ENCODE results near the gene ALDH7A1.
"Not testable (repeated sequence)": the region's sequence is repeated elsewhere in the genome, so short reads cannot be mapped to it uniquely, and the experiment has no call there.

ALDH7A1 gene

GRCh38 chr5:126527892-126528291, 67.1 kb downstream of the ALDH7A1 start:
- no peak for DNase-seq

- no peak for DNase-seq
Observed at GRCh38 chr5:126527158-126527557, 67.9 kb downstream of the ALDH7A1 start.

GRCh38 chr5:126526493-126526892, 68.5 kb downstream of the ALDH7A1 start:
- DNase-seq: no peak

GRCh38 chr5:126525630-126526245, 69.3 kb downstream of the ALDH7A1 start:
- DNase-seq: no peak

GRCh38 chr5:126523818-126524510, 71.1 kb downstream of the ALDH7A1 start:
- no peak for DNase-seq

- DNase-seq: no peak
Observed at GRCh38 chr5:126521130-126521529, 73.9 kb downstream of the ALDH7A1 start.

- DNase-seq: no peak
Observed at GRCh38 chr5:126520593-126520953, 74.4 kb downstream of the ALDH7A1 start.

GRCh38 chr5:126519637-126520592, 75.1 kb downstream of the ALDH7A1 start:
- no peak for DNase-seq

- DNase-seq: not testable (repeated sequence)
Observed at GRCh38 chr5:126519223-126519622, 75.8 kb downstream of the ALDH7A1 start.

- DNase-seq: no peak
Observed at GRCh38 chr5:126516852-126517251, 78.2 kb downstream of the ALDH7A1 start.

- DNase-seq: no peak
Observed at GRCh38 chr5:126516133-126516532, 78.9 kb downstream of the ALDH7A1 start.

GRCh38 chr5:126515337-126515736, 79.7 kb downstream of the ALDH7A1 start:
- no peak for DNase-seq

- DNase-seq: no peak
Observed at GRCh38 chr5:126514558-126515141, 80.4 kb downstream of the ALDH7A1 start.

GRCh38 chr5:126514131-126514557, 80.9 kb downstream of the ALDH7A1 start:
- DNase-seq: no peak

- DNase-seq: no peak
Observed at GRCh38 chr5:126513703-126514102, 81.3 kb downstream of the ALDH7A1 start.

- no peak for DNase-seq
Observed at GRCh38 chr5:126513302-126513701, 81.7 kb downstream of the ALDH7A1 start.

- no peak for DNase-seq
Observed at GRCh38 chr5:126512451-126512850, 82.6 kb downstream of the ALDH7A1 start.

GRCh38 chr5:126511961-126512360, 83.1 kb downstream of the ALDH7A1 start:
- no peak for DNase-seq

- no peak for DNase-seq
Observed at GRCh38 chr5:126509339-126509738, 85.7 kb downstream of the ALDH7A1 start.

- no peak for DNase-seq
Observed at GRCh38 chr5:126508962-126509279, 86.1 kb downstream of the ALDH7A1 start.

GRCh38 chr5:126508251-126508961, 86.6 kb downstream of the ALDH7A1 start:
- no peak for DNase-seq

GRCh38 chr5:126506079-126506478, 88.9 kb downstream of the ALDH7A1 start:
- no peak for DNase-seq

Measured in stimulated activated CD4-positive, alpha-beta T cell treated with anti-CD3 and anti-CD28 coated beads, Interleukin-4, amount 100 ng/mL, for 1 hour (primary cell).